HG02938 (cell line): Measurements from ENCODE around the gene MORC2.

ENCODE experiments used
- ATAC-seq: cut with Tn5 transposase; IDR thresholded peaks from one replicate; pipeline ENCODE4 v1.9.1; 2021; ENCODE audit warnings: mild to moderate bottlenecking, moderate library complexity; ENCODE audit not compliant: unreplicated experiment

MORC2 gene

GRCh38 chr22:30889996-30890480 lies 78.5 kb downstream of the MORC2 start:
- ATAC-seq = no peak

DNA sequence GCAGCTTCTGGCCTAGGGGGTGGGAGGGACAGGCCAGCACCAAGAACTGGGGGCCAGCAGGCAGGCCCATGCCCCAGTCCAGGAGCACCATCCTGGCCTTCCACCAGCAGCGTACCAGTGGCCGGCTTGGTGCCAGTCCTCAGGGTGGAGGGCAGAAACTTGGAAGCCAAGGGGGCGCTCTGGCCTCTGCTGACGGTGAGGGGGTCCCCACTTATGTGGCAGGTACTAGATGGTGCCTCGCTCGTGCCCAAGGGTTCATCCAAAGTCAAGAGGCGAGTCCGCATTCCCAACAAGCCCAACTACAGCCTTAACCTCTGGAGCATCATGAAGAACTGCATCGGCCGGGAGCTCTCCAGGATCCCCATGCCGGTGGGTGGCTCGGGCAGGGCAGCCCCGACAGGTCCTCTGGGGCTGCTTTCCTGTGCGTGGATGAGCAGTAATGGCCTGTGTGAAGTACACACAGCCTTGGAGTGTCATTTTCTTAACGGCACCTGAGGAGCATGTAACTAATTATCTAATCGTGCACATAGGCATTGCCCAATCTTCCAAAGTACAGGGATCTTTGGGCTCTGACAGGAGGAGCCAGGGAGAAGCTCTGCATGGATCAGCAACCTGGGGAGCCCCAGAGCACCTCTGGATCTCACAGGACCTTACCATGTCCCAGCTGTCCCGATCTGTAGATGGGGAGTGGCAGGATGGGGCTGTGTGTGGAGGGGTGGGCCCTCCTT lies 79.1 kb downstream of the MORC2 start:
- no peak for ATAC-seq

DNA sequence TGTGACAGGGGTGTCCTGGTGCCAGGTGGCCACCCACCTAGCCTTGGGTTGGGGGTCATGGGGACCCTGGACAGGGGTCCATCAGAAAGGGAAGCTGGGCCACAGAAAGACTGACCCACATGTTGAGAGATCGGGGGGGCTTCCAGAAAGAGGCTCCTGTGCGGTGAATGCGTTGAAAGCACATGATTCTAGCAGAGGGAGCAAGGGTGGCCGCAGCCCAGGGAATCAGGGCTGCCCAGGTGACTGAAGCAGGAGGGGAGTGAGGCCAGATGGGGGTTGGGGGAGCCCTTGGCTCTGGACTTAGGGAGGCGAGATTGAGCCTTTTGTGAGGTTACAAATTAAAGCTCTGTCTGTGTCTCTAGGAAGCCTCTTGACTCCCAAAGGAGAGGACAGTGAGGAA lies 80.7 kb downstream of the MORC2 start:
- ATAC-seq = no peak

DNA sequence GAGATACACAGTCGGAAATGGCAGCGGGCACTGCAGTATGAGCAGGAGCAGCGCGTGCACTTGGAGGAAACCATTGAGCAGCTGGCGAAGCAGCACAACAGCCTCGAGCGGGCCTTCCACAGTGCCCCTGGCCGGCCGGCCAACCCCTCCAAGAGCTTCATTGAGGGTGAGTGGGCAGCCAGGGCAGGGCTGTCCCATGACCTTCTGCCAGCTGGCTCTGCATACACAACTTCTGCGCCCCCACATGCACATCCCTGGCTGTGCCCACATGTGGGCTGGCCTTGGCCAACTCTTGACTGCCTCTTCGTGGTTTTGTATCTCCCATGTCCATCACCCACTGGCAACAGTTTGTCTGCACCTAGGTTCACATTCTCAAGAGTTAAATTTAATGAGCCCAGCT lies 81.1 kb downstream of the MORC2 start:
- ATAC-seq = no peak

DNA sequence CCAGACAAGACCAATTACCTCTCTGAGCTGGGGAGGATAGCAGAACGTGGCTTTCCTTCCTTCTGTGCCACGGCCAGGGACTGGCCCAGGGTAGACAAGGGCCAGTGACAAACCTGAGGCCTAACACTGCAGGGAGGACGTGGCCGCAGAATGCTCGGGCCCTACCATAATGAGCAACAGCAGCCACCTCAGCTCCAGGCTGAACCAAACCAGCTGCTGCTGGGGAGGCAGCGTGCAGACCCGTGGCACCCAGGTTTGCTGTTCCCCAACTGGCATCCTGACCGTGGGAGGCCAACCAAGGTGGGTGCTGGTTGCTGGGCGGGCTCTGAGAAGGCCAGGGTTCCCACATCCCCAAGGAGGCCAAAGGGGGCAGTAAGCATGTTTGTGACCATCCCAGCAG lies 83.0 kb downstream of the MORC2 start:
- no peak for ATAC-seq

- no peak for ATAC-seq
Measured at GRCh38 chr22:30885001-30885366, 83.6 kb downstream of the MORC2 start.

DNA sequence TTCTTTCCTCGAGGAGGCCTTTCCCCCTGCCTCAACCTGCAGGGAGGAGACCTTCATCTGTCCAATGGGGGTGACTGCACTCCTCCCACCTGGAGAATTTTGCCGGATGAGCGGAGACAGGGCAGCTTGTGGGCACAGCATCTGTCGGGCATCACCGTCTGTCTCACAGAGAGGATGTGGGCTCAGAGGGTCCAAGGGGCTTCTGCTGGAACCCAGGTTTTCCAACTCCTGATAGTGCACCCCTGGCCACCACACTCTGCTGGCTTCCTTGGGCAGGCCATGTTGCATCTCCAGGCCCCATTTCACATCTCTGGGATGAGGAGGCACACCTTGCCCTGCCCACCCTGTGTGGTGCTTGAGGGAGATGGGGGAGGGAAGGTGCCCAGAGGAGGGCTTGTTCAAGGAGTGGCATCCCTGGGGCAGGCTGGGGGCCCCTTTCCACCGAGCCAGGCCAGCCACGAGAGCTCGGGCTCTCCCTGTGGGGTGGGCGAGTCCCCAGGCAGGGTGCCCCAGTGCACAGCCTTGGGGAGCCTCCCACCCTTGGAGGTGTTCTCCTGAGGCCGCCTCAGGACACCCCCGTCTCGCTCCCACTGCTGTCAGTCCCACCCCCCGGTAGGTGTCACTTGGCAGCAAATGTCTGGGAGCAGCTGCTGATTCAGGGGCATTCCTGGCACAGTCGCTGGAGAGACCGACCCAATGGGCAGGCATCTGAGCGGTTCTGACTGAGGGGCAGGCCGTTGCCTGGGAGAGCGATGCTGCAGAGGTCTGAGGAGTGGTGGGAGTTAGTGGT lies 84.2 kb downstream of the MORC2 start:
- ATAC-seq = no peak

DNA sequence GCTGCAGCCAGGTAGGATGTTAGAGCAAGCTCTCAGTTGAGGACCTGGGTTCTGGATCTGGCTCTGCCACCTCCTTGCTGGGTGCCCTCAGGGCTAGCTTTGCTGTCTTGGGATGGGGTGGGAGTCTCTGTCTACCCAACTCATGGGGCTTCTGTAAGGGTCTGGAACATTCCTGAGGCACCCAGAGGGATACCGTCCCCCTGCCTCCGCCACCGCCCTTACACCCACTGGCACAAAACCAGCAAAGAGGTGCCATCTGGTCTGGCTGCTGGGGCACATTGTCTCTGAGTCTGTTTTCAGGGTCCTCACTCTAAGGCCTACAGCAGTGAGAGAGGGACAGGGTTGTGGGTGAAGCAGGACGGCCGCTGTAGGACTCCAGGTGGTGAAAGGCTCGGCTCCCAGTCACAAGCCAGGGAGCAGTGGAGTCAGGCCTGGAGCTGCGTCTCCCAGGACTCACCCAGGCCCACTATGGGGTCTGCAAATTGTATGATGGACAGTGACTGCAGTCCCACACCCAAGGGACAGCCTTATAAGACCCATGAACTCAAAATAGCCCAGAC lies 84.9 kb downstream of the MORC2 start:
- no peak for ATAC-seq

DNA sequence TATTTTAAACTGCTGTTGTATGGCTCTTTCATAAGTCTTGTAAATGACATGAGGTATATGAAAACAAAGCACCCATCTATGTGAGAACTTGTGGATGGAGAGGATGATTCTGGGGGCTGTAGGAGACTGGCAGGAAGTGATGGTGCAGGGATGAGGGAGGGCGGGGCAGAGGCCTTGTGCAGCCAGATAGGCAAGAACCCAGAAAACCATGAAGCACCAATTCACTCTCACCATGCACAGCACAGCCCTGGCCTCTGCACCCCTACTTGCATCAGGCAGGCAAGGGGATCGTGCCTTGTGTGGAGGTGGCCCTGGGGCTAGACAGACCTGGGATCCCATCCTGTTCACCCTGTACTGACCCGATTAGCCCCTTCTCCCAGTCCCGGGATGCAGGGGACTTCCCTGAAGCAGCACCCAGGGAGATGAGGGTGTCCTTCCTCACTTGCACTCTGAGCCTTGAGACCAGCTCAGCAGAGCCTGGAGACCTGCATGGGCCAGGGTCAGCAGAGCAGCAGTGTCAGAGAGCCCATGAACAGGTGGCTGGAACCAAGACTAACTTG lies 85.5 kb downstream of the MORC2 start:
- no peak for ATAC-seq

- ATAC-seq = no peak
Measured at GRCh38 chr22:30882184-30882717, 86.3 kb downstream of the MORC2 start.

DNA sequence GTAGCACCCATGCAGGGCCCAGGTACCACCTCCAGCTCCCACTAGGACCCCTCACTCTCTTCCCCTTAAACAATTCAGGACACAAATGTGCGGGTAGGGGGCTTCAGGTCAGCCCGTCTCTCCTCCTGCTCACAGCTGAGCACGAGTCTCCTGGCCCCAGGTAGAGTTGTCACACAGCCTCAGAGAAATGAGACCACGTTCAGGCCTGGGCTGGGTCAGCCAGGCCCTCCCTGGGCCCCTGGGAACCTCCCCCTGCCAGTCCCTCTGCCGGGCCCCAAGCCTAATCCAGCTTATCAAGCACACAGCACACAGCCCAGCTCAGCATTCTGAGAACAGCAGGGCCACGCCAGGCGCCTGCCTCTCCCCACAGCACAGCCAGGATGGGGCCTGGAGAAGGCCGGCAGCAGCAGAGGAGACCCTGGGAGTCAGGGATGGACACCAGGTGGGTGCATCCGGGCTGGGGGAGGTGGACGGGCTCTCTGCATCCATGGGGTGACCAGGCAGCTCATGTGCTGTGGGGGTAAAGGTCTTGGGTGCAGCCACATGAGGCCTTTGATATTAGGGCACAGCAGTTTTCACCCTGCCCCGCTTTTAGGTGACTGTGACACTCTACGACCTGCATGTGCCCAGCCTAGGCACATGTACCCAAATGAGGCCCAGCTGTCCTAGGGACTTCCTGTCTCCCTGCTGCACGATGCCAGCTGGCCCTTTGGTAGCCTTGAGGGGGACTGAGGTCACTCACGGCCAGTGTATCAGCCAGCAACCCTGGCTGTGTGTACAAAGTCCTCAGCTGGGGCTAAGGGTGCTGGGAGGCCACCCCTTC lies 87.0 kb downstream of the MORC2 start:
- no peak for ATAC-seq

DNA sequence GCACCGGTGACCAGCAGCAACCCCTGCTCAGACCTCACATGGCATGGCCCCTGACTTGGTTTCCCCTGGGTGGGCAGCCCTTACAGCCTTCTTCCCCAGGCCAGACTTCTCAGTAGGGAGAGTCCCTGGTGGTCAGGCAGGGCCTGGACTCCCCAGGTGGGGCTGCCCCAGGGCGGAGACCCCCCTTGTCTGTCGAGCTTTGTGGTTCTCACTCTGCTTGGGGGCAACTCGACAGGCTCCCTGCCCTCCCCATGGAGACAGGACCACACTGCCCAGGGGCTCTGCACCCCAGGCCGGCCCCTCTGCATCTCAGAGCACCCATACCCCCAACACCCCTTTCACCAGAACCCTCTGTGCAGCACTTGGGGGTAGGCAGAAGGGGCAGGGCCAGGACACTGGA lies 87.7 kb downstream of the MORC2 start:
- no peak for ATAC-seq

DNA sequence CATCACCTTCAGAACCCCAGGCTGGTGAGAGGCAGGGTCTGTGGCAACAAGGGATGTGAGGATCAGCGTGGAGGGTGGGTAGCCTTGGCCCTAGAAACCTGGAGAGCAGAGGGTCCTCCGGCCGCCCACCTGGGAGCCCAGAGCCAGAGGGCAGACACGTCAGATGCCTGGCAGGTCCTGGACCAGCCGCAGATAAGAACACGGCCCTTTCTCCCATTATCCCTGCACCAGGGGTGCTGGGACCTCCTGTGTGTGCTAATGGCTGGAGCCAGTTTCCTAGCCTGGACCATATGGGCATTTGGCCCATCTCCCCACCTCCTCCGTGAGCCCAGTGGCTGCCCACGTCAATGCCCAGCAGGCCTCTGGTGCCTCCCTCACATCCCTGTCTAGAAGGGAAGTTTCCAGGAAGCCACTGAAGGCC lies 88.4 kb downstream of the MORC2 start:
- no peak for ATAC-seq

- ATAC-seq = no peak
Measured at GRCh38 chr22:30879415-30879797, 89.2 kb downstream of the MORC2 start.

GRCh38 chr22:30878516-30879414 lies 89.8 kb downstream of the MORC2 start:
- ATAC-seq = no peak

DNA sequence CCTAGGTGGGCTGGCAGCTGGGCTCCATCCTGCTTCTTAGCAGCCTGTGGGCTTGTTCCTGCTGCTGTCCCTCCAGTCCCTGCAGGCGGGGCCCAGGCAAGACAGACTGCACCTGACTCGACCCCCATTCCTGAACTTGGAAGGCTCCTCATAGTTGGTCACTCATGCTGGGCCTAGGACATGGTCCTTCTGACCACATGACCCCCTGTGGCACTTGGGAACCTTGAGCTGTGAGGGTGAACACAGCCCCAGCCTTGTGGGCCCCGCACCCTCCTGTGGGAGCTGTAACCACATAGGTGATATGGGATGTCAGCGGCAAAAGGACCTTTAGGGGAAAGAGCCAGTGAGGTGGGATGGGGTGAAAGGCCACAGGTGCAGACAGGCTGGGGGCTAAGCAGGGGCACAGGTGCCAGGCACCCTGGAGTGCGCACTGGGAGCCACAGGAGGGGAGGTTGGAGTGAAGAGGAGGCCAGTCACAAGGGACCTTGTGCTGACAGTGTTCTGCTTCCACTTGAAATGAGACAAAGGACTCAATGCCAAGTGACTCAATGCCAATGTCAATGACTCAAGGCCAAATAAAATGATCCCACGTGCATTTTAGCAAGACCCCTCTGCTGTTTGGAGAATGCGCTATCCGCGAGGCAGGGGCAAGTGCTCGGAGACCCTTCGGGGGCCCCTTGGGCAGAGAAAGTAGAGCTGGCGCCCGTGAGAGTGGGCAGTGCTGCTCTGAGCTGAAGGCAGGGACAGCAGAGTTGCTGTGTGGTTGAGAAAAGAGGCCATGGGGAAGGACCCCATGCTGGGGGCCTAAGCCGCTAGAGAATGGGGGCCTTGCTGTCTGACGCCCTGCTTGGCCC lies 90.7 kb downstream of the MORC2 start:
- ATAC-seq = no peak

- ATAC-seq = no peak
Measured at GRCh38 chr22:30876915-30877553, 91.5 kb downstream of the MORC2 start.

DNA sequence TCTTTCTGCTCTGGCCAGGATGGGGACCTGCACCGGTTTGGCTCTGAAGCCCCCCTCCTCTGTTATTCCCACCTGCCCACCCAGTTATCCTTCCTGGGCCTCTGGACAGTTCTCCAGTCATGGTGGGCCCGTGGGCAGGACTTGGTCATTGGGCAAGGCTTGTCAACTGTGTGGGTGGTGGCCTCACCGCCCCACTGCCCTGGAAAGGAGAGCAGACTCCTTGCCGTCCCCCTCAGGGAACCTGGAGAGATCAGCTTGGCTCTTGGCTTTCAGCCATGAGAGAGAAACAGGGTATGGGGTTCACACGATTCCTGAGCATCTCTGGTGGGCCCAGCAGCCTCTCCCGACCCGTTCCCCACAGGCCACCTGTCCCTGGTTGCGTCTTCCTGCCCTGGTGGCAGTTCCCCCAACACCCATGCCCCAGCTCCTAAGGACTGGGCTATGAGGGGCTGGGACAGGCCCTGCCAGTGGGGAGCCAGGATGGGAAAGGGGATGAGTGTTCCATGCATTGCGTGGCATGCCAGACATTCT lies 92.3 kb downstream of the MORC2 start:
- ATAC-seq = no peak
